Body of pancreas (tissue), 4 donors: Measurements from ENCODE around the gene CCDC83.

Experiments used
- CTCF ChIP-seq, 7 experiments: fragments of 450-650 bp in 4 of 7; fragments of 200-600 bp in 3 of 7; sonication (generic) in 3 of 7; IDR thresholded peaks; one replicate each; pipeline ENCODE4 v1.5.1; 2016 to 2019; ENCODE audit warnings: antibody characterized with exemption in 7 of 7
- POLR2A ChIP-seq, 3 donors: fragments of 450-650 bp; IDR thresholded peaks; one replicate each; pipeline ENCODE4 v1.6.1; 2016; ENCODE audit warnings: antibody characterized with exemption in 3 of 3, mild to moderate bottlenecking in 2 of 3

- no peak for TF ChIP-seq POLR2A (IDR thresholded peaks at IDR 0.05)
- no peak for TF ChIP-seq CTCF (IDR thresholded peaks at IDR 0.05)
Measured at GRCh38 chr11:85918910-85919794, 64.0 kb downstream of the CCDC83 start.
